CD4-positive, alpha-beta T cell (primary cell): Measurements from ENCODE around the gene BTAF1. TPM values are rescaled to one million over a fixed set of nuclear protein-coding genes. Genes with fewer than 3 reads are reported as not detected.

Experiments used
- ATAC-seq: fragments of 200-7000 bp; cut with Tn5 transposase; one replicate; pipeline ENCODE4 v1.10.0; 2022; ENCODE audit warnings: mild to moderate bottlenecking; ENCODE audit not compliant: poor library complexity
- CTCF ChIA-PET: fragments of 350-600 bp; sonication (Branson Sonifier 250); formaldehyde crosslinking; loops from one replicate; lab custom pipeline; 2021; ENCODE audit warnings: antibody characterized with exemption, inconsistent platforms; lab: Charles Lee
- POLR2A ChIA-PET: fragments of 350-600 bp; sonication (Branson Sonifier 250); formaldehyde crosslinking; loops from one replicate; lab custom pipeline; 2021; ENCODE audit warnings: antibody characterized with exemption, inconsistent platforms; lab: Charles Lee
- DNase-seq, 14 experiments: peaks; one replicate each; pipeline ENCODE4 v3.0.0-alpha.2; 2013 to 2020; ENCODE audit warnings: mixed read lengths in 2 of 14
- H3K27ac ChIP-seq, 2 donors: one replicate each; pipeline versions ENCODE4 v1.5.1 to v1.7.0; 2013; ENCODE audit warnings: low read length in 2 of 2, low read depth in 1 of 2, mild to moderate bottlenecking in 1 of 2
- H3K27me3 ChIP-seq, 2 experiments: 1 replicate in 1 of 2; 2 replicates in 1 of 2; pipeline versions ENCODE4 v1.6.1 to v1.7.0; 2013; ENCODE audit warnings: low read length in 2 of 2, control low read depth in 1 of 2, mild to moderate bottlenecking in 1 of 2, moderate library complexity in 1 of 2; ENCODE audit not compliant: insufficient read depth in 2 of 2, control insufficient read depth in 1 of 2
- H3K36me3 ChIP-seq: one replicate; pipeline ENCODE4 v1.6.1; 2013; ENCODE audit warnings: low read length, control low read depth; ENCODE audit not compliant: insufficient read depth
- H3K4me1 ChIP-seq: one replicate; pipeline ENCODE4 v1.6.1; 2013; ENCODE audit warnings: low read length, control low read depth; ENCODE audit not compliant: insufficient read depth
- H3K4me3 ChIP-seq: one replicate; pipeline ENCODE4 v1.5.1; 2013; ENCODE audit warnings: mild to moderate bottlenecking, low read length, moderate library complexity
- H3K9me3 ChIP-seq, 2 experiments: 1 replicate in 1 of 2; 2 replicates in 1 of 2; pipeline versions ENCODE4 v1.6.1 to v1.7.0; 2013; ENCODE audit warnings: low read length in 2 of 2, mild to moderate bottlenecking in 2 of 2, control low read depth in 1 of 2, moderate library complexity in 1 of 2; ENCODE audit not compliant: control insufficient read depth in 1 of 2, insufficient read depth in 1 of 2
- H3K27ac Mint-ChIP-seq: one replicate; pipeline ENCODE4 v1.8.0; 2020; ENCODE audit warnings: mixed read lengths
- H3K27me3 Mint-ChIP-seq: one replicate; pipeline ENCODE4 v1.8.0; 2021; ENCODE audit warnings: mixed read lengths
- H3K36me3 Mint-ChIP-seq: one replicate; pipeline ENCODE4 v1.8.0; 2021; ENCODE audit warnings: low read depth, mixed read lengths
- H3K4me1 Mint-ChIP-seq: one replicate; pipeline ENCODE4 v1.8.0; 2021; ENCODE audit warnings: low read depth, mixed read lengths
- H3K4me3 Mint-ChIP-seq: one replicate; pipeline ENCODE4 v1.8.0; 2020; ENCODE audit warnings: mild to moderate bottlenecking, mixed read lengths
- H3K9me3 Mint-ChIP-seq: one replicate; pipeline ENCODE4 v1.8.0; 2020; ENCODE audit warnings: mixed read lengths
- CTCF ChIP-seq: fragments of 200-600 bp; IDR thresholded peaks from one replicate; pipeline ENCODE4 v1.8.0; 2022; ENCODE audit warnings: antibody characterized with exemption, mild to moderate bottlenecking
- intact Hi-C, 2 experiments: fragments of 100-400 bp; cut with DNase I in 1 of 2; cut with micrococcal nuclease in 1 of 2; formaldehyde crosslinking; loops; one replicate each; pipeline versions ENCODE4 v1.15.1 to v1.9.0; 2023 to 2025; cut with DNase I, micrococcal nuclease
- total RNA-seq, 174 experiments: library from RNA in 2 of 174; stranded (reverse) in 2 of 174; gene quantifications; one replicate each; pipeline ENCODE4 v1.2.3 and lab custom pipeline; 2021 to 2026

BTAF1 gene
- total RNA-seq, 2 experiments from 2014 or later, result 80.8 to 85.8 TPM

GRCh38 chr10:91907033-91907594, 16.5 kb upstream of the BTAF1 start:
- H3K36me3 Mint-ChIP-seq, result peaks cover 14% of the 10 kb centered on the region
- H3K27me3 ChIP-seq, result no peaks in the 10 kb centered on the region
- H3K27ac Mint-ChIP-seq, result peak overlapping the region; percentile 71
- H3K4me3 ChIP-seq, result no peak overlapping the region
- intact Hi-C loops, result loop anchor here in 1 of 2 experiments (5.0 to 10.0 kb wide), 3 partner anchors 272 to 495 kb away; partner anchors contain the start of genes CPEB3, HECTD2, MARCHF5 and PPP1R3C
- H3K36me3 ChIP-seq, result no peaks in the 10 kb centered on the region
- ATAC-seq (no peak), DNase-seq (no peak)
- H3K4me3 Mint-ChIP-seq, result peak overlapping the region; percentile 89
- ChIA-PET CTCF (interaction anchor here (0.8 to 2.7 kb wide), 3 partner anchors 16 to 148 kb away, joined by 3 to 24 read pairs (median 12); partner anchors contain the start of gene BTAF1), POLR2A (interaction anchor here (1.1 to 2.8 kb wide), 5 partner anchors 17 to 684 kb away, joined by 3 to 68 read pairs (median 16); partner anchors contain the start of genes BTAF1 and TNKS2)
- H3K4me1 Mint-ChIP-seq, result peaks cover 33% of the 10 kb centered on the region
- no peak for TF ChIP-seq CTCF
- no peaks in the 10 kb centered on the region for H3K9me3 Mint-ChIP-seq
- H3K27me3 Mint-ChIP-seq, result no peaks in the 10 kb centered on the region
- peaks cover 18% of the 10 kb centered on the region for H3K4me1 ChIP-seq
- H3K27ac ChIP-seq, result no peak overlapping the region
- no peaks in the 10 kb centered on the region for H3K9me3 ChIP-seq

- H3K27ac Mint-ChIP-seq, result peak overlapping the region; percentile 71
- ChIA-PET POLR2A (interaction anchor here (0.7 to 2.8 kb wide), 15 partner anchors 14 to 1042 kb away, joined by 3 to 68 read pairs (median 7); partner anchors contain the start of genes BTAF1, CPEB3, MARCHF5 and TNKS2), CTCF (interaction anchor here (0.8 to 2.7 kb wide), 8 partner anchors 10 to 149 kb away, joined by 3 to 24 read pairs (median 4); partner anchors contain the start of genes BTAF1 and TNKS2)
- Histone ChIP-seq H3K9me3 (no peaks in the 10 kb centered on the region), H3K4me3 (peak overlapping the region; percentile 64), H3K36me3 (no peaks in the 10 kb centered on the region), H3K4me1 (peaks cover 18% of the 10 kb centered on the region), H3K27me3 (no peaks in the 10 kb centered on the region), H3K27ac (peak overlapping the region in 1 of 2 donors; percentile 24)
- peak overlapping the region; percentile 89 for H3K4me3 Mint-ChIP-seq
- no peak for TF ChIP-seq CTCF
- peaks cover 14% of the 10 kb centered on the region for H3K36me3 Mint-ChIP-seq
- intact Hi-C loops, result loop anchor here (2.0 to 10.0 kb wide), 6 partner anchors 15 to 609 kb away; partner anchors contain the start of genes BTAF1 (in 1 of the 2), CPEB3 (in 1 of the 2), HECTD2 (in 1 of the 2) and MARCHF5 (in 1 of the 2)
- DNase-seq (peak in 1 of 14 experiments; percentile 18), ATAC-seq (peak; percentile 11)
- H3K9me3 Mint-ChIP-seq, result no peaks in the 10 kb centered on the region
- peaks cover 4% of the 10 kb centered on the region for H3K27me3 Mint-ChIP-seq
- peaks cover 28% of the 10 kb centered on the region for H3K4me1 Mint-ChIP-seq
Observed at GRCh38 chr10:91907914-91908336, 15.6 kb upstream of the BTAF1 start.

GRCh38 chr10:91908337-91909116, 15.0 kb upstream of the BTAF1 start:
- peaks cover 14% of the 10 kb centered on the region for H3K36me3 Mint-ChIP-seq
- POLR2A ChIA-PET, result interaction anchor here (0.6 to 2.8 kb wide), 18 partner anchors 10 to 1043 kb away, joined by 3 to 68 read pairs (median 6); partner anchors contain the start of genes BTAF1, CPEB3, MARCHF5 and TNKS2
- peaks cover 7% of the 10 kb centered on the region for H3K27me3 Mint-ChIP-seq
- intact Hi-C loops, result loop anchor here (2.0 to 10.0 kb wide), 6 partner anchors 14 to 610 kb away; partner anchors contain the start of genes BTAF1 (in 1 of the 2), CPEB3 (in 1 of the 2), HECTD2 (in 1 of the 2) and MARCHF5 (in 1 of the 2)
- no peaks in the 10 kb centered on the region for H3K36me3 ChIP-seq
- H3K4me1 ChIP-seq, result peaks cover 18% of the 10 kb centered on the region
- no peaks in the 10 kb centered on the region for H3K27me3 ChIP-seq
- peak overlapping the region; percentile 86 for H3K27ac Mint-ChIP-seq
- TF ChIP-seq CTCF, result peak; percentile 55
- CTCF ChIA-PET, result interaction anchor here (0.8 to 2.7 kb wide), 13 partner anchors 9 to 153 kb away, joined by 3 to 24 read pairs (median 3); partner anchors contain the start of genes BTAF1 and TNKS2
- ATAC-seq (peak; percentile 85), DNase-seq (peak; percentile 56 to 89 (median 62))
- peak overlapping the region in 1 of 2 donors; percentile 24 for H3K27ac ChIP-seq
- no peaks in the 10 kb centered on the region for H3K9me3 Mint-ChIP-seq
- peaks cover 28% of the 10 kb centered on the region for H3K4me1 Mint-ChIP-seq
- H3K9me3 ChIP-seq, result no peaks in the 10 kb centered on the region
- H3K4me3 Mint-ChIP-seq, result peak overlapping the region; percentile 89
- H3K4me3 ChIP-seq, result peak overlapping the region; percentile 64
